H54 (cell line): Measurements from ENCODE around the gene TMEM115.

Experiments
- DNase-seq: peaks from one replicate; pipeline ENCODE4 v3.0.0; 2011; ENCODE audit warnings: low spot score, mixed read lengths; ENCODE audit not compliant: insufficient read length
- FAIRE-seq: peaks from 3 replicates; lab custom pipeline; 2011; peaks lifted over from hg19 to GRCh38; lab: Jason Lieb, UNC
- POLR2A ChIP-seq: IDR thresholded peaks from 2 replicates; pipeline ENCODE4 v1.6.1; 2011; ENCODE audit warnings: low read depth, mild to moderate bottlenecking, low read length

Gene TMEM115

GRCh38 chr3:50327129-50327528 lies 32.2 kb downstream of the TMEM115 start:
- no peak for DNase-seq
- no peak for FAIRE-seq
- no peak for TF ChIP-seq POLR2A

GRCh38 chr3:50326182-50326541 lies 33.2 kb downstream of the TMEM115 start:
- TF ChIP-seq POLR2A = no peak
- DNase-seq = no peak
- no peak for FAIRE-seq

DNA sequence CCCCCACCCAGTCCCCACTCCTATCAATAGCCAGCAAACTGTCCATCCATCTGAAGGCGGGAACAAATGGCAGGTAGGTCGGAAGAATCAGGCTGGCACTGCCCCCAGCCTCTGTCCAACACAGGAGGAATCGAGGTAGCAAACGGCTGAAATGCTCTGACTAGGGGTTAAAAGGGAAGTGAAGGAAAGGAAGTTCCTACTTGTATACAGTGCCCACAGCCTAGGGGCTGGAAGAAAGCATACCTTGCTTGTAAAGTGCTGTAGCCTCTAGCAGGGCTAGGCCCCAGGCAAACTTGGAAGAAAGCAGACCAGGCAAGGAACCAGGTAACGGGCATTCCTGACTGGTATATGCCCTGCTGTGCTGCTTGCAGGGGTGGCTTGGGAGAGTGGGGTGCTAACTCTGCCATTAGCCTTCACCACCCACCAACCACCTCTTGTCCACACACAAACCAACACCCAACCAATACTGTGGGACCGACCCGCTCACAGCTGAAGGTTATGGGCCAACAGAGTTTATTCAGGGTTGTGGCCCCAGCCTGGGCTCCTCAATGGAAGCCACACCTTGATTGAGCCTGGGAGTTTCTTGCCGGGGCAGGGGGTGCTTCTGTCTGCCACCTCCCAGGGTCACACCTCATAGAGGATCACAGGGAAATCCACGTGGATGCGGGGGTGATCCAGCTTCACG lies 33.7 kb downstream of the TMEM115 start:
- DNase-seq (no peak), FAIRE-seq (no peak)
- no peak for TF ChIP-seq POLR2A

DNA sequence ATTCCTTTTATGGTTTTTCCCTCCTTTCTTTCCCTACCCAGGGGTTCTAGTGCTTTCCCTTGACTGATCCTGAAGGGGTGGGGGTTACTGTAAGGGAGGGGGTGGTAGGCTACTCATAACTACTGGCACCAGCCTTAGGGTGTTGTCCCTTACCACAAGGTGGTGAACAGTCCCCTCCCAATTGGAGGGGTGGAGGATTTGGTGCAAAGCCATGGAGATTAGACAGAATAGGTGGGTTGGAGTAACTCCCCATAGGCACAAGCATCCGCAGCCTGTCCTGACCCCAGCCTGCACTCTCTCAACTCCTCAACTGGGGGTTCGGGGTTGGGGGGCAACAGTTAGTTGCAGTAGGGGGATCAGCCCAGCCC lies 34.2 kb downstream of the TMEM115 start:
- no peak for DNase-seq
- no peak for FAIRE-seq
- no peak for TF ChIP-seq POLR2A

- no peak for TF ChIP-seq POLR2A
- FAIRE-seq (no peak), DNase-seq (peak; percentile 83)
Observed at GRCh38 chr3:50324351-50325112, 34.8 kb downstream of the TMEM115 start.

GRCh38 chr3:50323614-50324199 lies 35.6 kb downstream of the TMEM115 start:
- TF ChIP-seq POLR2A = no peak
- DNase-seq = no peak
- FAIRE-seq = no peak

GRCh38 chr3:50323092-50323600 lies 36.2 kb downstream of the TMEM115 start:
- no peak for TF ChIP-seq POLR2A
- FAIRE-seq = no peak
- DNase-seq = no peak

- no peak for DNase-seq
- TF ChIP-seq POLR2A = no peak
- no peak for FAIRE-seq
Observed at GRCh38 chr3:50322386-50323091, 36.8 kb downstream of the TMEM115 start, which contains the start of gene HYAL2. Gene HYAL2 (minus strand): TSS chr3:50322745. CDS start chr3:50320489, 2,256 bp downstream.

- DNase-seq (no peak), FAIRE-seq (no peak)
- TF ChIP-seq POLR2A = no peak
Observed at GRCh38 chr3:50322115-50322385, 37.3 kb downstream of the TMEM115 start.

DNA sequence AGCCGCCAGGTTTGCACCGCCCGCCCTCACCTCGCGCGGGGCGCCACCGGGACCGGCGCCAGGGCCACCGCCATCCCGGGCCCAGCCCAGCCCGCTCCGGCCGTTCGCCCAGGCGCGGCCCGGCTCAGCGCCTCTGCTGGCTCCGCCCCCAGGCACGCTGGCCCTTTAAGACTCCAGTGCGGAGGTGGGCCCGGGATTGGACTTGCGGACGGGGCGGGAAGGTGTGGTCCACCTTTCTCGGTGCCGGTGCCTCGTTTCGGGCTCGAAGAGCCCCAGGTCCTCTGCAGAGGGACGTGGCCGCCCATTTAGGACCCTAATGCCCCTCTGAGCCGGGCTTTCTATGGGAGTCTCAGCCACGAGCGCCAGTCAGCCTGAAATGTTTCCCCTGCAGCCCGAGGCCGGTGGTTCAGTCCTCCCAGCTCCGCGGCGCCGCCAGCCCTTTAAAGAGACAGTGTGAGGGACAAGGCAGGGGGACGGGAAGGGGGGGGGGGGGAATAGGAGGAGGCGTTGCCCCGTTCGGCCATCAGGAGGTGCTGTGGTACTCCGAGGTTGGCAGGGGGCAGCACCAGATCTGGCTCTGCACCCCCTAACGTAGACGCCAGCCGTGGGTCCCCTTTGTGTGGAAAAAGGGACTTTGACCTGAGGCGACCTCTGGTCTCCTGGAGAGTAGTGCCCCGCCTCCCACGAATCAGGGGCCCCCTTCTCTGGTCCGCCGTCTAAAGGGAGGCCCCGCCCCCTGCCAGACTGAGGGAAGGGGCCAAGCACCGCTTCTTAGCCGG lies 37.8 kb downstream of the TMEM115 start:
- peak; percentile 73 for TF ChIP-seq POLR2A
- DNase-seq = peak; percentile 81
- FAIRE-seq = no peak

DNA sequence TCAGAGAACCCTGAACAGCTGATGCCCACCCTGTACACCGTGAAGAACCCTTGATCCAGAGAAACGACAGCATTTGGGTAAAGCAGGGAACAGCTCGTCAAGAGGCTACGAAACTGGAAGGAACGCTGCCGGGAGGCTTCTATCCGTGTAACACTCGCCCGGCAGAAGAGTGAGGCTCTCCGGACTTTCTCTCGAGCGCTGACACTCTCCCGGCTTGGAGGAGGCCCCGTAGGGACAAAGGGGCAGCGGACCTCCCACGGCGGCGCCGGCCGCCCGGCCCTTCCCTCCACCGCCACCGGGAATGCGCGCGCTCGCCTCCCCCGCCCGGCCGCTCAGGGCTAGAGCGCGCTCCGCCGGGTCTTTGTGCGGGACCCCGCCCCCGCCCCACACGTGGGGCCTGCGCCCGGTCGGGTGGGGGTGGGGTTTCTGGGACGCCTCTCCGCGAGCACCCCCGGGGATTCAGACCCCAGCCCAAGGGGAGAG lies 38.4 kb downstream of the TMEM115 start:
- TF ChIP-seq POLR2A = no peak
- DNase-seq (no peak), FAIRE-seq (no peak)

- FAIRE-seq (no peak), DNase-seq (no peak)
- TF ChIP-seq POLR2A = no peak
Observed at GRCh38 chr3:50319894-50320625, 39.3 kb downstream of the TMEM115 start.

GRCh38 chr3:50319181-50319893 lies 40.0 kb downstream of the TMEM115 start:
- FAIRE-seq = no peak

More at GRCh38 chr3:50319181-50319893, 40.0 kb downstream of the TMEM115 start:
- no peak for TF ChIP-seq POLR2A
- DNase-seq = no peak
